Vagina (tissue), 2 donors: ENCODE results near the gene ADGRG4.

ENCODE experiments used
- POLR2A ChIP-seq, 2 donors: fragments of 450-650 bp; IDR thresholded peaks; one replicate each; pipeline ENCODE4 v1.6.1; 2017; ENCODE audit warnings: antibody characterized with exemption in 2 of 2, mild to moderate bottlenecking in 2 of 2, moderate library complexity in 2 of 2
- POLR2AphosphoS5 ChIP-seq, 2 donors: sonication (generic); formaldehyde crosslinking; IDR thresholded peaks; one replicate each; pipeline ENCODE4 v1.9.0; 2017; ENCODE audit warnings: antibody characterized with exemption in 2 of 2, mild to moderate bottlenecking in 2 of 2, low read depth in 1 of 2; ENCODE audit not compliant: insufficient read depth in 1 of 2

- TF ChIP-seq POLR2A (IDR thresholded peaks at IDR 0.05) (no peak), POLR2AphosphoS5 (IDR thresholded peaks at IDR 0.05; ENCODE audit: insufficient read depth in 1 of 2, low read depth in 1 of 2) (no peak)
These were observed 21.3 kb downstream of the ADGRG4 start for GRCh38 chrX:136322064-136322463.
